Esophagus muscularis mucosa (tissue), 3 donors: Measurements from ENCODE around the gene ZFR.

Source experiments
- POLR2A ChIP-seq: fragments of 450-650 bp; IDR thresholded peaks from one replicate; pipeline ENCODE4 v1.6.1; 2017; ENCODE audit warnings: antibody characterized with exemption, moderate library complexity, mild to moderate bottlenecking, low read depth
- POLR2AphosphoS5 ChIP-seq, 2 donors: sonication (generic); formaldehyde crosslinking; IDR thresholded peaks; one replicate each; pipeline ENCODE4 v1.6.1; 2017; ENCODE audit warnings: antibody characterized with exemption in 2 of 2
- TF ChIP-seq, protein P1 (sequence below), 3 experiments: fragments of 200-600 bp in 2 of 3; fragments of 450-650 bp in 1 of 3; sonication (generic) in 2 of 3; IDR thresholded peaks; one replicate each; pipeline ENCODE4 v1.5.1; 2017 to 2019; ENCODE audit warnings: antibody characterized with exemption in 3 of 3, mild to moderate bottlenecking in 2 of 3, moderate library complexity in 1 of 3

DNA sequence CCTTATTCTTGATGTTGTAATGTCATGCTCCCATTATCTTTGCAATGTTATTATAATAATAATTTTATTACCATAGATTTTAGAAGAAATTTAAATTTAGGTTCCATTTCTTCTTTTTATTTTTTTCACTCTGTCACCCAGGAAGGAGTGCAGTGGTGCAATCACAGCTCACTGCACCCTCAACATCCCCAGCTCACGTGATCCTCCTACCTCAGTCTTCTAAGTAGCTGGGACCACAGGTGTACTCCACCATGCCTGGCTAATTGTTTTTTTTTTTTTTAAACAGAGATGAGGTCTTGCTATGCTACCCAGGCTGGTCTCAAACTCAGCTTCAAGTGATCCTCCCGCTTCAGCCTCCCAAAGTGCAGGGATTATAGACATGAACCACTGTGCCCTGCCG lies 11.9 kb downstream of the ZFR start:
- TF ChIP-seq, protein P1, sequence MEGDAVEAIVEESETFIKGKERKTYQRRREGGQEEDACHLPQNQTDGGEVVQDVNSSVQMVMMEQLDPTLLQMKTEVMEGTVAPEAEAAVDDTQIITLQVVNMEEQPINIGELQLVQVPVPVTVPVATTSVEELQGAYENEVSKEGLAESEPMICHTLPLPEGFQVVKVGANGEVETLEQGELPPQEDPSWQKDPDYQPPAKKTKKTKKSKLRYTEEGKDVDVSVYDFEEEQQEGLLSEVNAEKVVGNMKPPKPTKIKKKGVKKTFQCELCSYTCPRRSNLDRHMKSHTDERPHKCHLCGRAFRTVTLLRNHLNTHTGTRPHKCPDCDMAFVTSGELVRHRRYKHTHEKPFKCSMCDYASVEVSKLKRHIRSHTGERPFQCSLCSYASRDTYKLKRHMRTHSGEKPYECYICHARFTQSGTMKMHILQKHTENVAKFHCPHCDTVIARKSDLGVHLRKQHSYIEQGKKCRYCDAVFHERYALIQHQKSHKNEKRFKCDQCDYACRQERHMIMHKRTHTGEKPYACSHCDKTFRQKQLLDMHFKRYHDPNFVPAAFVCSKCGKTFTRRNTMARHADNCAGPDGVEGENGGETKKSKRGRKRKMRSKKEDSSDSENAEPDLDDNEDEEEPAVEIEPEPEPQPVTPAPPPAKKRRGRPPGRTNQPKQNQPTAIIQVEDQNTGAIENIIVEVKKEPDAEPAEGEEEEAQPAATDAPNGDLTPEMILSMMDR (IDR thresholded peaks at IDR 0.05): no peak
- no peak for TF ChIP-seq POLR2AphosphoS5 (IDR thresholded peaks at IDR 0.05)
- TF ChIP-seq POLR2A: no peak
